Myocyte (in vitro differentiated cells): ENCODE results near the gene TRAF3IP1. TPM values are rescaled to one million over a fixed set of nuclear protein-coding genes. Genes with fewer than 3 reads are reported as not detected.

Experiments used
- DNase-seq: peaks from one replicate; pipeline ENCODE4 v3.0.0-alpha.2; 2012; ENCODE audit warnings: low read depth
- total RNA-seq: library from RNA; depleted of rRNA; stranded (reverse); fragments of >200 nt; gene quantifications from 2 replicates; pipeline ENCODE4 v1.2.3, GENCODE V29; 2014

The TRAF3IP1 gene
- total RNA-seq, 1 donor from 2014 or later, result 8.2 TPM

- DNase-seq, result no peak
Observed at GRCh38 chr2:238406221-238406997, 86.1 kb downstream of the TRAF3IP1 start.

GRCh38 chr2:238406998-238407285 is 86.6 kb downstream of the TRAF3IP1 start:
- DNase-seq, result no peak

- DNase-seq, result no peak
Observed at GRCh38 chr2:238407566-238407965, 87.2 kb downstream of the TRAF3IP1 start.

GRCh38 chr2:238408615-238409340 is 88.5 kb downstream of the TRAF3IP1 start:
- no peak for DNase-seq

DNA sequence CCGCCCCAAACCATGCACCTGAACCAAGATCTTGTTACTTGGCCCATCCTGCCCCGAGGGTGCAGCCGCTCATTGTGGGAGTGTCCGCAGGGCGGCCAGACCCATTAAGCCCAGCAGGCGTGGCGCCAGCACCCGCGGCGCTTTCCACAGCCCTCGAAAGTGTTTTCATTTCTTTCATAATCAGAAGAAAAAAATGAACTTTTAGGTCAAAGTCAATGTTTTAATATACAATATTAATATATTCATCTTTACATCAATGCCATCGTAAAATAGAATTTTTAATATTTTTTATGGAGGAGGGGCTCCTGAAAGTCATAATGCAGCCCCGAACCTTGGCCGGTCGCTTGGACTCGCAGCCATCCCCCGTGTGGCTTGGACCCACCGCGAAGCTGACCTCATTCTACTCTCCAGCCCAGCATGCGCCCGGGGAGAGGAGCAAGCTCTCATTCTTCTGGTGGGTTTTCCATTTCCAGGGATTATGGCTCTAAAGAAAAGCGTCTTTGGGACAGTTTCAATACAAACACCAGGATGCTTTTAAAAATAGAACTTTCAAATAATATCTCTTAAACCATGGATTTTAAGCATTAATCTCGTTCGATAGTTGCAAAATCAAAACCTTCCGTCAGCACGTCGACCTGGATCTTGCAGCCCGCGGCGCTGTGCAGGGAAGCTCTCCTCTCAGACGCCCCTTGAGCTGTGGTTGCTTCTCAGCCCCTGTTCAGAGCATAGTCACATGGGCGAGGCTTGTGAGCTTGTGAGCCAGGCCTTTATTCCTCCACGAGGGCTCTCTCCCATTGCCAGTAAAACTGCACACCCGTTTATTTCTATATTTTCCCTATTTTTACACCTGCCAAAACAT is 89.3 kb downstream of the TRAF3IP1 start:
- no peak for DNase-seq

DNA sequence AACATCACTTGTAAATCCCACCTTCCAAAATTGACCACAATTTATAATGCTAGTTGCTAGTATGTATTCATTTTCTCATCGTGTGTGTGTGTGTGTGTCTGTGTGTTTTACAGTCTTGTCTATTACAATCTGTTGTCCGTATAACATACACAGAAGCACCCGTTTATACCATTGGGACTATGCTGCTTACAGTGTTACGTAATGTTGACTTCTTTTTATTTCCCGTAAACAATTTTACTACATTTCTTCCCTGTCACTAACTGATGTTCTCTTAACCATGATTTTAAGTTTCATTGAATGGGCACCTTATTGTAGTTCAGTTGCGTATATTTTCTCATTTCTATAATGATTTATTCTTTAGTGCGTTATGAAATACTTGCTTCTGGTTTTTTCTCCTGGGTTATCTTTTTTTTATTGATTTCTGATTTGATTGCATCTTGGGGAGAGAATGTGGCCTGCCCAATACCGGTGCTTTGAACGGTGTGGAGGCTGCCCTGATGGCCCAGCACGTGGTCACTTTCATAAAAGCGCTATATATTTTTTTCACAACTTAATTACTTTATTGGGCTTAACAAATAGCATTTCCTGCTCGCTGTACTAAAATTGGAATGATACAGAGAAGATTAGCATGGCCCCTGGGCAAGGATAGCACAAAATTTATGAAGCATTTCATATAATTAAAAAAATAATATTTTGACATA is 91.9 kb downstream of the TRAF3IP1 start:
- no peak for DNase-seq

- no peak for DNase-seq
Observed at GRCh38 chr2:238413368-238413767, 93.0 kb downstream of the TRAF3IP1 start.

GRCh38 chr2:238415036-238415764 is 94.9 kb downstream of the TRAF3IP1 start:
- no peak for DNase-seq

GRCh38 chr2:238415893-238416292 is 95.6 kb downstream of the TRAF3IP1 start:
- DNase-seq, result no peak

DNA sequence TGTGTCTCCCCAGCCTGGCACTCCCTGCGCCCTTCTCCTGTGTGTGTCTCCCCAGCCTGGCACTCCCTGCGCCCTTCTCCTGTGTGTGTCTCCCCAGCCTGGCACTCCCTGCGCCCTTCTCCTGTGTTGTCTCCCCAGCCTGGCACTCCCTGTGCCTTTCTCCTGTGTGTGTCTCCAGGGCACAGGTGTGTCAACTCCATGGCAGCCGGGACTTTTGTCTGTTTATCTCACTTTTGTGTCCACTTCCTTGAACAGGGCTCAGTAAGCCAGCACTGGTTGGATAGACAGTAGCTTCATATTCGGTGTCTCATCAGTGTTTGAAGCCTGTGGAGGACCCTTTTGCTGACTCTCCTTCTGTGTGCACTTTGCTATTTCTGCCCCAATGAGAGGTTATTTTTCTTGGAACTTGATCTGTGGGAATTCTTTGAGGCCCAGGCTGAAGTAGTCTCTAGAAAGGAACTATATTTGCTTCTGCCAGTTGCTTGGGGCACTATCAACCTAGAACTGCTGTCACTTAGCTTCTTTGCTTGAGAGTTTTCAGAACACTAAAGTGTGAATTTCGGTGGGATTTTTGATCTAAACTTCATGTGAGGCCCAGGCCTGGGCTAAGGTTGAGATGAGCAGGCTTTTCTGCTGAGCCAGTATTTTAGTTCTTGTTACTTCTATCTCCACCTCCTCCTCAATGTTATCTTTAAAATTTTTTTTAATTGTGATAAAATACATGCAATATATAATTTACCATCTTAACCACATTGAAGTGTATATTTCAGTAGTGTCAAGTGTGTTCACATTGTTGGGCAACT is 98.1 kb downstream of the TRAF3IP1 start:
- DNase-seq, result peak; percentile 67

GRCh38 chr2:238418999-238419546 is 98.8 kb downstream of the TRAF3IP1 start:
- no peak for DNase-seq

DNA sequence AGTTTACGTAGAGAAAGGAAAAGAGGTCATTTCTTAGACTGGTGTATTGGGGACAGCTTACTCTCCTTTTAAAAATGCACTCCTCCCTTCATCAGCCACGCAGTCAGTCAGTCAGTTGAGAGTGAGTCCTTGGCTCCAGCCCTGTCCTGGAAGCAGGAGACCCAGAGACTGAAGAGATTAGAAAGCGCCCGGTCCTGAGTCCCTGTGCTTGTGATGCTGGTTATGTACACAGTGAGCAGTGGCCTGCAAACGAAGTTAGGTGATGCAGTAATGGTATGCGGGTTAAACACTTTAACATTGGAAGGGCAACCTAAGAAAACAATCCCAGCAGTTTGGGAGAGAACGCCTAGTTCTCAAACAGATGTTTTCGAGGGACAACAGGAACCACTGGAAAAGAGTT is 100.1 kb downstream of the TRAF3IP1 start:
- no peak for DNase-seq

DNA sequence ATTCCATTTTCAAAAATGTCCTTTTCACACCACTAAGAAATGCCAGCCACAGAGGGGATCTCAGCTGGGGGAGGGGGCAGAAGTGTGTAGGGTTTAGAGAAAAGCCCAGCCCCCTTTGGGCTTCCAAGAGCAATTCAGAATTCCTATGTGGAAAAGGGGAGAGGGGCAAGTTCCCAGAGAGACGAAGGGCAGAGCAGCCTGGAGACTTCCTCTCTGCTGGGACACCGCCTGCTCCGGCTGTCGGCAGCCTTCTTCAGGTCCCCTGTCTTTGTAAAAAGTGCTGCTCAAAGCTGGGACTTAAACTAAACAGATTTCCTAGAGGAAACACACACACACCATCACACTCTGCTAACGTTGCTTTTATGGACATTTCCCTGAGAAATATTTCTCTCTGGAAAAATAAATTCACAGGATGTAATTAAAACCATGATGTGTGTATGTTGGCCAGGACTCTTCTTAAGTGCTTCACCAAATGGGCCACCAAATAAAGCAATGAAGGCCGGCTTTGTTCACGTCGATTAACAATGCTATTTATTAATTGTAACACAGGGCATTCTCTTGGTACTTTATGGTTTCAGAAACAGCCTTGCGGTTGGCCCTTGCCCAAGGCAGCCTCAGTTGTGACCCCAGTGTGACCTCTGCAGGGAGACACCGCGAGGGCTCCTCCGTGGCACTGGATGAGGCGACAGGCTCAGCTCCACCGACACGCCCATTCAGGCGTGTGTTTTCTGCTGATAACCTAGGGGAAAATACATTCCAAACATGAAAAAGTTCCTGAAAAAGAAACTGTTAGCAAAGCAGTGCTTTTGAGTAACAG is 100.8 kb downstream of the TRAF3IP1 start:
- no peak for DNase-seq

GRCh38 chr2:238421695-238422035 is 101.3 kb downstream of the TRAF3IP1 start:
- DNase-seq, result no peak

GRCh38 chr2:238422285-238422684 is 102.0 kb downstream of the TRAF3IP1 start:
- no peak for DNase-seq

DNA sequence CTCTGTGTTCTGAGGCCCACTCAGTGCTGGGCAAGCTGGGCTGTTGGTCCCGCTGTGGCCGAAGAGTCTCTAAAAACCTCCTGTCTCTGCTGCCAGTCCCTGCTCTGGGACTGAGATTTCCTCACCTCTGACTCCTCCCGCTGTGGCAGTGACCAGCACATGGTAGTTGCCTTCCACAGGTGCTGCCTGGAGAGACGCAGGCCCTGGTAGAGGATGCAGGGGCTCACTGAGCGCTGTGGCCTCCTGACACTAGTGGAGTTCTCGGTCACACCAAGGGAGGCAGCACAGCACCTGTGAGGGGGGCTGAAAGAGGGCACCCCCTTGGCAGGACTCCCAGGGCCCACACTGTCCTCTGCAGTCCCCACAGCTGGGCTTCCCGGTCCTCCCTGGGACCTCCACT is 102.6 kb downstream of the TRAF3IP1 start:
- no peak for DNase-seq

DNA sequence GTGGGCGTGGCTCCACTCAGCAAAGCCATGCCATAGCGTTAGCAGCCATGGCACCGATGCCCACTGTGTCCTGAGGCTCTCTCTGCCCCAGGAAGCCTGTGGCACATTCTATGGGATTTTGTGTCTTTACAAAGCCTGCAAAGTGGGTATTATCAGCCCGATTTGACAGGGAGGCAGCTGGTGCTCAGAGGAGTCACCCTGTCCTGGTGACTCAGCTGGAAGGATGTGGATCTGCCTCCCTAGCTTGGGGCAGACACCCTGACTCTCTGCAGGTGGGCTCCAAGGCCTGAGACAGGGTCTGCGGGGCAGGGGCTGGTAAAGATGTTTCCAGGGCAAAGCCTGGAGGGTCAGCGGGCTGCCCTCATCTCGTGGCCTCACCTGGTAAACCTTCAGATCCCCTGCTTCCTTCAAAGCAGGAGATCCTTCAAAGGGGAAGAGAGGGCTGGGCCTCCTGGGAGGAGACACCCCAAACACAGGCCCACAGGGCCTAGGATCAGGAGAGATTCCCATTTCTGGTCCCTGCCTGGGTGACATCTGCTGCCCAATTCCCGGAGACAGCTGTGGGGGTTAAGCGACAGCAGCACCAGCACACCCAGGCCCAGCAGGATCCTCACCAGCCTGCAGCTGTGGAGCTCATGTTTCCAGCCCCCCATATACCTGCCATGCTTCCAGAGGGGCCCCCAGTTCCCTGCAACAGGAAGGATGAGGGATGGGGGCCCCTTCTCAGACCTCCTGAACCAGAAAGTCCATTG is 103.4 kb downstream of the TRAF3IP1 start:
- DNase-seq, result no peak

GRCh38 chr2:238424313-238424700 is 104.0 kb downstream of the TRAF3IP1 start:
- DNase-seq, result no peak
